K562 (cell line): ENCODE data around the gene GALT. TPM values are rescaled to one million over a fixed set of nuclear protein-coding genes. Genes with fewer than 3 reads are reported as not detected.
A peak's percentile ranks its signal among the peaks of the same experiment; 100 is the strongest.

ENCODE experiments used
- SIRT6 ChIP-seq: IDR thresholded peaks from one replicate; pipeline ENCODE4 v1.6.1; 2012; ENCODE audit warnings: low read depth, mild to moderate bottlenecking, control low read depth, inconsistent platforms, low read length, moderate library complexity
- ZNF407 ChIP-seq: fragments of 450-650 bp; IDR thresholded peaks from 2 replicates; pipeline ENCODE4 v1.6.1; 2016; ENCODE audit warnings: low read depth
- ZNF644 ChIP-seq: fragments of 200-800 bp; sonication (Bioruptor generic); IDR thresholded peaks from 2 replicates; pipeline ENCODE4 v1.6.1; 2016; ENCODE audit warnings: low read depth, missing genetic modification characterization, missing compliant biosample characterization
- ZNF699 ChIP-seq: fragments of 250-450 bp; sonication (Bioruptor Pico); IDR thresholded peaks from 2 replicates; pipeline ENCODE4 v1.8.0; 2021; ENCODE audit warnings: mild to moderate bottlenecking, moderate library complexity; ENCODE audit not compliant: insufficient replicate concordance
- ZNF707 ChIP-seq: fragments of 250-450 bp; sonication (Bioruptor Pico); conservative IDR thresholded peaks from 2 replicates; pipeline ENCODE4 v1.8.0; 2022; ENCODE audit warnings: inconsistent platforms, mild to moderate bottlenecking, moderate library complexity
- polyA plus RNA-seq, 8 experiments: library from polyadenylated mRNA; depleted of rRNA in 4 of 8; stranded (reverse) in 5 of 8; unstranded in 3 of 8; fragments of >200 nt; fragmentation: Nextera tagmentation in 2 of 8; fragmentation: Illumina TruSeq in 1 of 8; extraction: Ambion mirVana in 2 of 8; extraction: Trizol in 1 of 8; gene quantifications; 2 replicates each; pipeline versions ENCODE4 v1.2.1 to v1.2.3, GENCODE V29; 2011 to 2014; ENCODE audit warnings: inconsistent platforms in 1 of 8, missing spikeins in 1 of 8
- total RNA-seq, 7 experiments: library from RNA; depleted of rRNA in 6 of 7; stranded (reverse); fragments of >200 nt in 6 of 7; fragmentation: Illumina TruSeq in 2 of 7; extraction: Trizol in 2 of 7; gene quantifications; 2 replicates each; pipeline versions ENCODE4 v1.2.1 to v1.2.3, GENCODE V29; 2011 to 2021; ENCODE audit warnings: low replicate concordance in 1 of 7
- TF ChIP-seq, protein P1 (sequence below), 2 experiments: fragments of 450-650 bp; IDR thresholded peaks; 2 replicates each; pipeline ENCODE4 v1.6.1; 2016; ENCODE audit warnings: mild to moderate bottlenecking in 2 of 2, borderline replicate concordance in 1 of 2, low read depth in 1 of 2, moderate library complexity in 1 of 2
- TF ChIP-seq, protein P2 (sequence below): fragments of 450-650 bp; IDR thresholded peaks from 2 replicates; pipeline ENCODE4 v1.6.1; 2016; ENCODE audit warnings: antibody characterized with exemption

GALT gene
- total and polyA plus RNA-seq, 9 of the 15 experiments (the other 6 are each of a cell fraction or from before 2014, with no cell fraction given) = 7.3 to 29.2 (median 15.6) TPM

DNA sequence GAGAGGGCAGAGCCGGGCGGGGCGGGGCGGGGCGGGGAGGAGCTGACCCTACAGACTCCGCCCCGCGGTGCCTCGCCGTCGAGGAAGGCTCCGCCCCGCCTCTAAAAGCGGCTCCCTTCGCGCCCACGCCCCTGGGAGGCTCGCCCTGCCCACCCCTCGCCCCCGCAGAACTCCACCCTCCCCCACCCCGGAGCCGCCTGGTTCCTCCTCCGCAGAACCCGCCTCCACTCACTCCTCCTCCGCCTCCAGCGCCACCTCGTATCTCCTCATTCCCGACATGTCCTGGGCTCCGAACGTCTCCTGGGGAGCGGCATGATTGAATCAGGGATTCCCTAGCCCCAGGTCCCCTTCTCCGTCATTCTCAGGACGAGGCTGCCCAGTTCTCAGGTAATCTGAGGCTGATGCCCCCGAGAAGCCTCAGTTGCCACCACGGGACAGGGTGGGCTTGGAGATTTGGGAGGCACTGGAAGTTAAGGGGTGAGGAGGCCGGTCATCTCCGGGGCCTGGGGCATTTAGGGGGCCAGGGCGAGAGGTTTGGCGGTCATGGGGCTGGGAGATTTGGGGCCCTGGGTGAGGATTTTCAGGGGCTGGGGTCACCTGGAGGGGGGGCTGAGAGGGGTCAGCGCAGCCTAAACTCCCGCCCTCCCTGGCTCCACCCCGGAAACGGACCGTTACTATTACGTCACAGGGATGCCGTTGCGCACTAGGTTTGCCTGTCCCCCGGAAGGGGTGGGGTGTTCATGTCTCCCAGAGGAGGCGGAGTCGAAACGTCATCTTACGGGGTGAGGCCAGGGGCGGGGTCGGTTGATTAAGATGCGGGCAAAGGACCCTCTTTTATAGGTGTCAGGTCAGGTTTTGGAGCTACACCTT, 19.1 kb downstream of the GALT start (continued):
- no peak for TF ChIP-seq ZNF407
- TF ChIP-seq, protein P1, sequence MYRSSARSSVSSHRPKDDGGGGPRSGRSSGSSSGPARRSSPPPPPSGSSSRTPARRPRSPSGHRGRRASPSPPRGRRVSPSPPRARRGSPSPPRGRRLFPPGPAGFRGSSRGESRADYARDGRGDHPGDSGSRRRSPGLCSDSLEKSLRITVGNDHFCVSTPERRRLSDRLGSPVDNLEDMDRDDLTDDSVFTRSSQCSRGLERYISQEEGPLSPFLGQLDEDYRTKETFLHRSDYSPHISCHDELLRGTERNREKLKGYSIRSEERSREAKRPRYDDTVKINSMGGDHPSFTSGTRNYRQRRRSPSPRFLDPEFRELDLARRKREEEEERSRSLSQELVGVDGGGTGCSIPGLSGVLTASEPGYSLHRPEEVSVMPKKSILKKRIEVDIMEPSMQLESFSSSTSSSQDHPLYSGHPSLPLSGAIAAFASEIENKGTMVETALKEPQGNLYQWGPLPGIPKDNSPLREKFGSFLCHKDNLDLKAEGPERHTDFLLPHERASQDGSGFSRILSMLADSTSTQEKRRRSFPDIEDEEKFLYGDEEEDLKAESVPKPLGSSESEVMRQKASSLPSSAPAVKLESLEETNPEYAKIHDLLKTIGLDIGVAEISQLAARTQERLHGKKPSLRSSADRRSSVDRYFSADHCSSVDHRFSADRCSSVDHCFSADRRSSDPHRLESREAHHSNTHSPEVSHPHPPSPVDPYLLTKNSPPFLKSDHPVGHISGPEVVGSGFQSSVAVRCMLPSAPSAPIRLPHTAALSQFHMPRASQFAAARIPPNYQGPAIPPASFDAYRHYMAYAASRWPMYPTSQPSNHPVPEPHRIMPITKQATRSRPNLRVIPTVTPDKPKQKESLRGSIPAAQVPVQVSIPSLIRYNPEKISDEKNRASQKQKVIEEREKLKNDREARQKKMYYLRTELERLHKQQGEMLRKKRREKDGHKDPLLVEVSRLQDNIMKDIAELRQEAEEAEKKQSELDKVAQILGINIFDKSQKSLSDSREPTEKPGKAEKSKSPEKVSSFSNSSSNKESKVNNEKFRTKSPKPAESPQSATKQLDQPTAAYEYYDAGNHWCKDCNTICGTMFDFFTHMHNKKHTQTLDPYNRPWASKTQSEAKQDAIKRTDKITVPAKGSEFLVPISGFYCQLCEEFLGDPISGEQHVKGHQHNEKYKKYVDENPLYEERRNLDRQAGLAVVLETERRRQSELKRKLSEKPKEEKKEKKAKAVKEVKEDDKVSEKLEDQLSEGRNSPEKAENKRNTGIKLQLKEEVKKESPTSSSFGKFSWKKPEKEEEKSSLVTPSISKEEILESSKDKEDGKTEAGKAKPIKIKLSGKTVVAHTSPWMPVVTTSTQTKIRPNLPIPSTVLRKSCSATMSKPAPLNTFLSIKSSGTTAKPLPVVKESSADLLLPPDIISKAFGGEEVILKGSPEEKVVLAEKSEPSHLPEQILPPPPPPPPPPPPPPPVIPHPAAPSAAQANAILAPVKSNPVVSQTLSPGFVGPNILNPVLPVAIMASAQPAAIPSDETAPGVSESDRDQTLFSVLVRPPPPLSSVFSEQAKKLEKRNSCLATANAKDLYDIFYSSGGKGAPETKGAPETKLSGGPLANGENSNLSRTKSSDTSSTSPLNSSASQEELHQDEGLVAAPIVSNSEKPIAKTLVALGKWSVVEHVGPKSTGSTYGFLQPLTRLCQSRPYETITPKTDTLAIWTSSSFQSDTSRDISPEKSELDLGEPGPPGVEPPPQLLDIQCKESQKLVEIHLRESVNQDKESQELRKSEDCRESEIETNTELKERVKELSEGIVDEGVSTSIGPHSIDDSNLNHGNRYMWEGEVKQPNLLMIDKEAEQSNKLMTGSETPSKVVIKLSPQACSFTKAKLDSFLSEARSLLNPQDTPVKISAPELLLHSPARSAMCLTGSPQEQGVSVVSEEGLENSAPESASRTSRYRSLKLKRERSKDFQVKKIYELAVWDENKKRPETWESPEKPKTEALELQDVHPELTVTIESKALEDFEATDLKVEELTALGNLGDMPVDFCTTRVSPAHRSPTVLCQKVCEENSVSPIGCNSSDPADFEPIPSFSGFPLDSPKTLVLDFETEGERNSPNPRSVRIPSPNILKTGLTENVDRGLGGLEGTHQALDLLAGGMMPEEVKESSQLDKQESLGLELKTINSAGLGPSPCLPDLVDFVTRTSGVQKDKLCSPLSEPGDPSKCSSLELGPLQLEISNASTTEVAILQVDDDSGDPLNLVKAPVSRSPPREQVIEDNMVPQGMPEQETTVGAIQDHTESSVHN (IDR thresholded peaks at IDR 0.05; ENCODE audit: borderline replicate concordance in 1 of 2, low read depth in 1 of 2) = peak in 1 of 2 experiments; percentile 29; a peak in 1 of 4 replicates
- no peak for TF ChIP-seq ZNF699 (CRISPR knock-in tag)
- TF ChIP-seq, protein P2, sequence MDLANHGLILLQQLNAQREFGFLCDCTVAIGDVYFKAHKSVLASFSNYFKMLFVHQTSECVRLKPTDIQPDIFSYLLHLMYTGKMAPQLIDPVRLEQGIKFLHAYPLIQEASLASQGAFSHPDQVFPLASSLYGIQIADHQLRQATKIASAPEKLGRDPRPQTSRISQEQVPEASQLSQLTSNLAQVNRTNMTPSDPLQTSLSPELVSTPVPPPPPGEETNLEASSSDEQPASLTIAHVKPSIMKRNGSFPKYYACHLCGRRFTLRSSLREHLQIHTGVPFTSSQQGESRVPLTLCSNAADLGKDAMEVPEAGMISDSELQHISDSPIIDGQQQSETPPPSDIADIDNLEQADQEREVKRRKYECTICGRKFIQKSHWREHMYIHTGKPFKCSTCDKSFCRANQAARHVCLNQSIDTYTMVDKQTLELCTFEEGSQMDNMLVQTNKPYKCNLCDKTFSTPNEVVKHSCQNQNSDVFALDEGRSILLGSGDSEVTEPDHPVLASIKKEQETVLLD = peak; percentile 57; the same call in 1 of the 2 replicates
- TF ChIP-seq ZNF707 = no peak
- TF ChIP-seq SIRT6 = no peak
- no peak for TF ChIP-seq ZNF644
